Measurements from ENCODE around the gene L3MBTL4.

L3MBTL4 gene

GRCh38 chr18:6119761-6120160, 294.9 kb downstream of the L3MBTL4 start:
- no peak for DNase-seq (ENCODE audit: insufficient read length, low spot score)
- FAIRE-seq = no peak

GRCh38 chr18:6118080-6118479, 296.6 kb downstream of the L3MBTL4 start:
- TF ChIP-seq CTCF (IDR thresholded peaks at IDR 0.05; ENCODE audit: insufficient read depth, missing control alignments) = no peak
- FAIRE-seq (no peak), DNase-seq (ENCODE audit: insufficient read length, low spot score) (no peak)

More at GRCh38 chr18:6119761-6120160, 294.9 kb downstream of the L3MBTL4 start:
- TF ChIP-seq CTCF (IDR thresholded peaks at IDR 0.05; ENCODE audit: insufficient read depth, missing control alignments) = no peak

- no peak for FAIRE-seq
- TF ChIP-seq CTCF (IDR thresholded peaks at IDR 0.05; ENCODE audit: insufficient read depth, missing control alignments) = no peak
Observed at GRCh38 chr18:6115710-6116109, 299.0 kb downstream of the L3MBTL4 start.

GRCh38 chr18:6113650-6114049, 301.1 kb downstream of the L3MBTL4 start:
- DNase-seq (ENCODE audit: insufficient read length, low spot score) (no peak), FAIRE-seq (no peak)

More at GRCh38 chr18:6115710-6116109, 299.0 kb downstream of the L3MBTL4 start:
- DNase-seq (ENCODE audit: insufficient read length, low spot score) = no peak

GRCh38 chr18:6111726-6112125, 303.0 kb downstream of the L3MBTL4 start:
- no peak for TF ChIP-seq CTCF (IDR thresholded peaks at IDR 0.05; ENCODE audit: insufficient read depth, missing control alignments)
- no peak for DNase-seq (ENCODE audit: insufficient read length, low spot score)
- FAIRE-seq = no peak

More at GRCh38 chr18:6113650-6114049, 301.1 kb downstream of the L3MBTL4 start:
- no peak for TF ChIP-seq CTCF (IDR thresholded peaks at IDR 0.05; ENCODE audit: insufficient read depth, missing control alignments)

- TF ChIP-seq CTCF (IDR thresholded peaks at IDR 0.05; ENCODE audit: insufficient read depth, missing control alignments) = no peak
- DNase-seq (ENCODE audit: insufficient read length, low spot score) (no peak), FAIRE-seq (no peak)
Observed at GRCh38 chr18:6109743-6110142, 305.0 kb downstream of the L3MBTL4 start.

GRCh38 chr18:6107794-6108193, 306.9 kb downstream of the L3MBTL4 start:
- DNase-seq (ENCODE audit: insufficient read length, low spot score) = no peak
- no peak for FAIRE-seq

More at GRCh38 chr18:6107794-6108193, 306.9 kb downstream of the L3MBTL4 start:
- no peak for TF ChIP-seq CTCF (IDR thresholded peaks at IDR 0.05; ENCODE audit: insufficient read depth, missing control alignments)
